ENCODE measurements around the gene PRKAR1B.

PRKAR1B gene

DNA sequence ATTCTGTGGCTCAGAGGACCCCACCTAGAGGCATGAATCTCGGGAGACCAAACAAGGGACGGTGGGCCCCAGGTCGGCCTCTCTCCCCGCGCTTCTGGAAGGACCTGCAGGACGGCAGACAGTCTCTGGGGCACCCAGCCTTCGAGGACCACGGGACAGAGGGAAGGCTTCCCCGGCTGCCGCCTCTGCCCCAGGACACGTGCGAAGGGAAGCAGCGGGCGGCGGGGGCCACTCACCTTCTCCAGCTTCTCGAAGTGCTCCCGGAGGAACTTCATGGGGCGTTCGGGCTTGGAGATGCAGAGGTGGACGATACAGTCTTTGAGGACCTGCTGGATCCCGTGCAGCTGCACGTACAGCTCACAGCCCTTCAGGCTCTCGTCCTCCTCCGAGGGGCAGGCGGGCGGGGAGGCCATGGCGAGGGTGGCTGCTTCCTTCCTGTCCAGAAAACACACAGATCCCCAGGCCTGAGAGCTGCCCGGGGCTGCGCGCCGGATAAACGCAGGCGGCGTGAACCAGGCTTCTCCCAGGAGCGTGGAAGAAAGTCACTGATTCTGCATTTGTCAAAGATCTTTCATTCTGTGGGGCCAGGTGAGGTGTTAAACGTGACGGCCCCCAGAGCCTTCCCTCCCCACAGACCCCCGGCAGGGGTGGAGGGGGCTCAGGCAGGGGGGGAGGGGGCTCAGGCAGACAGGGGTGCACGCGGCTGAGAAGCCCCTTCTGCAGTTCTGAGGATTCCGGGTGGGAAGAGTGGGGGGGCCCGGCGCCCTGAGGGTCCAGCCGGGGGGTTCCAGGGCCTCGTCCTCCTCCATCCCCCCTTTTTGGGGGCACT is 15.8 kb downstream of the PRKAR1B start:
- H3K4me3 ChIP-seq (ENCODE audit: low read length in 2 of 2) = peak overlapping the region in 1 of 2 donors; percentile 81
- peak overlapping the region; percentile 78 for H3K9ac ChIP-seq (ENCODE audit: low read depth, low read length, poor library complexity)
- H4K91ac ChIP-seq (ENCODE audit: low read depth, low read length, poor library complexity) = peak overlapping the region; percentile 43
- H3K4ac ChIP-seq (ENCODE audit: low read length) = peak overlapping the region; percentile 37
- H3K23ac ChIP-seq (ENCODE audit: low read depth, low read length, poor library complexity) = peak overlapping the region; percentile 85
- peak overlapping the region; percentile 96 for H3K18ac ChIP-seq (ENCODE audit: low read length)
- H3K27ac ChIP-seq (replicated peaks; ENCODE audit: low read length) = no peak overlapping the region
- no peak overlapping the region for H2BK5ac ChIP-seq (ENCODE audit: low read length)
- DNase-seq (ENCODE audit: low spot score) = no peak
- H3K27me3 ChIP-seq (ENCODE audit: control insufficient read depth in 3 of 3, insufficient read depth in 3 of 3, low read depth in 1 of 3, low read length in 3 of 3) = peaks cover 0 to 3% (median 0%) of the 10 kb centered on the region in 3 experiments
- peak overlapping the region; percentile 31 for H3K14ac ChIP-seq (ENCODE audit: low read length)
- H3K9me3 ChIP-seq (replicated peaks in 1 of 2; ENCODE audit: control insufficient read depth in 2 of 2, insufficient read depth in 1 of 2, low read depth in 1 of 2, low read length in 2 of 2) = no peaks in the 10 kb centered on the region
- H2AFZ ChIP-seq (ENCODE audit: low read length) = peak overlapping the region; percentile 81
- WGBS, 2 donors (ENCODE audit: extremely low coverage in 2 of 2, insufficient read length in 2 of 2, insufficient replicate concordance in 1 of 2) = no CpG with 5 or more reads among the region's 45 CpGs
- peaks cover 0 to 5% of the 10 kb centered on the region in 2 donors for H3K4me1 ChIP-seq (ENCODE audit: control insufficient read depth in 2 of 2, insufficient read depth in 1 of 2, low read depth in 1 of 2, low read length in 2 of 2)
- peaks cover 1% of the 10 kb centered on the region for H3K79me1 ChIP-seq (ENCODE audit: low read depth, low read length)
- H4K8ac ChIP-seq (ENCODE audit: low read depth, low read length) = no peak overlapping the region
- H2AK5ac ChIP-seq (ENCODE audit: low read depth, low read length) = peak overlapping the region; percentile 98
- peak overlapping the region; percentile 77 for H3K4me2 ChIP-seq (ENCODE audit: insufficient read depth, low read length, poor library complexity, severe bottlenecking)
- H3K36me3 ChIP-seq (replicated peaks in 1 of 2; ENCODE audit: control insufficient read depth in 2 of 2, insufficient read depth in 2 of 2, low read length in 2 of 2) = no peaks in the 10 kb centered on the region
- H2BK15ac ChIP-seq (ENCODE audit: low read length) = peak overlapping the region; percentile 58
- peak overlapping the region; percentile 81 for H2BK120ac ChIP-seq (ENCODE audit: low read depth, low read length)
- peak overlapping the region; percentile 97 for H2BK12ac ChIP-seq (ENCODE audit: low read length)

DNA sequence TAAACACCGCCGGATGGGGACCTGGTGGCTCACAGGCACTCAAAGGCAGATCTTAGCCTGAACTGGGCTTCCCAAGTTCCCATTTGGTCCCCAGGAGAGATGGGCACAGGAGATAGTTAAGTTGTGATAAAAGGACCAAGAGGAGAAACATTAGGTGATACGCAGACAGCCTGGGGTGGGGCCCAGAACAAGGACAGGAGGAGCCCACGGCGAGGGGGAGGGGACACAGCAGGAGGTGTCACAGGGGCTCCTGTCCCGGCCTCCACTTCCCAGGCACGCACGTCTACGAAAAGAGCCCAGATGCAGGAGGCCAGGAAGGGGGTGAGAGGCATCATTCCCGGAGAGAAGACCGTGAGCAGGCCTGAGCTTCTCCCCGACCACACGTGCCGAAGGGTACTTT is 16.9 kb downstream of the PRKAR1B start:
- Histone ChIP-seq H2AFZ (ENCODE audit: low read length) (no peak overlapping the region), H3K14ac (ENCODE audit: low read length) (no peak overlapping the region), H3K4ac (ENCODE audit: low read length) (no peak overlapping the region), H3K4me2 (ENCODE audit: insufficient read depth, low read length, poor library complexity, severe bottlenecking) (no peak overlapping the region), H4K91ac (ENCODE audit: low read depth, low read length, poor library complexity) (no peak overlapping the region), H2BK12ac (ENCODE audit: low read length) (no peak overlapping the region), H4K8ac (ENCODE audit: low read depth, low read length) (no peak overlapping the region), H3K18ac (ENCODE audit: low read length) (no peak overlapping the region), H2BK5ac (ENCODE audit: low read length) (no peak overlapping the region), H3K27me3 (ENCODE audit: control insufficient read depth in 3 of 3, insufficient read depth in 3 of 3, low read depth in 1 of 3, low read length in 3 of 3) (peaks cover 0 to 3% (median 0%) of the 10 kb centered on the region in 3 experiments), H2AK5ac (ENCODE audit: low read depth, low read length) (no peak overlapping the region), H3K9ac (ENCODE audit: low read depth, low read length, poor library complexity) (no peak overlapping the region), H3K4me3 (ENCODE audit: low read length in 2 of 2) (no peak overlapping the region), H3K9me3 (replicated peaks in 1 of 2; ENCODE audit: control insufficient read depth in 2 of 2, insufficient read depth in 1 of 2, low read depth in 1 of 2, low read length in 2 of 2) (no peaks in the 10 kb centered on the region), H3K27ac (replicated peaks; ENCODE audit: low read length) (no peak overlapping the region), H2BK15ac (ENCODE audit: low read length) (no peak overlapping the region), H2BK120ac (ENCODE audit: low read depth, low read length) (no peak overlapping the region), H3K36me3 (replicated peaks in 1 of 2; ENCODE audit: control insufficient read depth in 2 of 2, insufficient read depth in 2 of 2, low read length in 2 of 2) (no peaks in the 10 kb centered on the region), H3K23ac (ENCODE audit: low read depth, low read length, poor library complexity) (no peak overlapping the region), H3K79me1 (ENCODE audit: low read depth, low read length) (peaks cover 1% of the 10 kb centered on the region), H3K4me1 (ENCODE audit: control insufficient read depth in 2 of 2, insufficient read depth in 1 of 2, low read depth in 1 of 2, low read length in 2 of 2) (peaks cover 0 to 5% of the 10 kb centered on the region in 2 donors)
- WGBS, 2 donors (ENCODE audit: extremely low coverage in 2 of 2, insufficient read length in 2 of 2, insufficient replicate concordance in 1 of 2) = no CpG with 5 or more reads among the region's 14 CpGs
- no peak for DNase-seq (ENCODE audit: low spot score)

DNA sequence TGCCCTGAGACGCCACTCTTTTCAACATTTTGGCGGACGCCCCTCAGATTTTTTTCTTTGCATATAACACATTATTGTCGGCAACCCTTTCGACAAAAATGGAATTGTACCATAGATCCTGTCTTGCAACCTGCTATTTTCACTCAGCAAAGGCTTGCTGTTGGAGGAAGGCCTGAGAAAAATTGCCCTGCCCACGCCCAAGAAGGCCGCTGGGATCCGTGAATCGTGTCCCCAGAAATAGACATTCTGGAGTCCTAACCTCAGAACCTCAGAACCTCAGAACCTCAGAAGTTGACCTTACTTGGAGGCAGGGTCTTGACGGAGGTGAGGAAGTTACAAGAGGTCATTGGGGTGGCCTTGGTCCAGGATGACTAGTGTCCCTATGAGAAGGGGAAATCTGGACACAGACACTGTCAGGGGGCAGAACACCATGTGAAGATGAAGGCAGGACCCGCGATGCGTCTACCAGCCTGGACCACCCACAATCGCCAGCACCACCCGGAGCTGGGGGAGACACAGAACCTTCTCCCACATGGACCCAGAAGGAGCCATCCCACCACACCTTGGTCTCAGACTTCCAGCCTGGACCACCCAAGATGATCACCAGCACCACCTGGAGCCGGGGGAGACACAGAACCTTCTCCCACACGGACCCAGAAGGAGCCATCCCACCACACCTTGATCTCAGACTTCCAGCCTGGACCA is 19.6 kb downstream of the PRKAR1B start:
- peaks cover 0 to 2% of the 10 kb centered on the region in 2 donors for H3K36me3 ChIP-seq (replicated peaks in 1 of 2; ENCODE audit: control insufficient read depth in 2 of 2, insufficient read depth in 2 of 2, low read length in 2 of 2)
- peaks cover 1% of the 10 kb centered on the region for H3K79me1 ChIP-seq (ENCODE audit: low read depth, low read length)
- H3K4ac ChIP-seq (ENCODE audit: low read length) = no peak overlapping the region
- H3K18ac ChIP-seq (ENCODE audit: low read length) = no peak overlapping the region
- no peaks in the 10 kb centered on the region for H3K27me3 ChIP-seq (ENCODE audit: control insufficient read depth in 3 of 3, insufficient read depth in 3 of 3, low read depth in 1 of 3, low read length in 3 of 3)
- H2BK15ac ChIP-seq (ENCODE audit: low read length) = no peak overlapping the region
- no CpG with 5 or more reads among the region's 17 CpGs for WGBS, 2 donors (ENCODE audit: extremely low coverage in 2 of 2, insufficient read length in 2 of 2, insufficient replicate concordance in 1 of 2)
- H4K8ac ChIP-seq (ENCODE audit: low read depth, low read length) = no peak overlapping the region
- no peak overlapping the region for H3K4me2 ChIP-seq (ENCODE audit: insufficient read depth, low read length, poor library complexity, severe bottlenecking)
- no peaks in the 10 kb centered on the region for H3K4me1 ChIP-seq (ENCODE audit: control insufficient read depth in 2 of 2, insufficient read depth in 1 of 2, low read depth in 1 of 2, low read length in 2 of 2)
- no peak overlapping the region for H2AK5ac ChIP-seq (ENCODE audit: low read depth, low read length)
- no peak overlapping the region for H3K27ac ChIP-seq (replicated peaks; ENCODE audit: low read length)
- no peak overlapping the region for H3K4me3 ChIP-seq (ENCODE audit: low read length in 2 of 2)
- H3K23ac ChIP-seq (ENCODE audit: low read depth, low read length, poor library complexity) = no peak overlapping the region
- H3K9me3 ChIP-seq (replicated peaks in 1 of 2; ENCODE audit: control insufficient read depth in 2 of 2, insufficient read depth in 1 of 2, low read depth in 1 of 2, low read length in 2 of 2) = peaks cover 2 to 3% of the 10 kb centered on the region in 2 donors
- H2AFZ ChIP-seq (ENCODE audit: low read length) = no peak overlapping the region
- no peak overlapping the region for H4K91ac ChIP-seq (ENCODE audit: low read depth, low read length, poor library complexity)
- H3K14ac ChIP-seq (ENCODE audit: low read length) = no peak overlapping the region
- H2BK120ac ChIP-seq (ENCODE audit: low read depth, low read length) = no peak overlapping the region
- no peak overlapping the region for H2BK5ac ChIP-seq (ENCODE audit: low read length)
- no peak for DNase-seq (ENCODE audit: low spot score)
- no peak overlapping the region for H3K9ac ChIP-seq (ENCODE audit: low read depth, low read length, poor library complexity)
- peak overlapping the region; percentile 2 for H2BK12ac ChIP-seq (ENCODE audit: low read length)

DNA sequence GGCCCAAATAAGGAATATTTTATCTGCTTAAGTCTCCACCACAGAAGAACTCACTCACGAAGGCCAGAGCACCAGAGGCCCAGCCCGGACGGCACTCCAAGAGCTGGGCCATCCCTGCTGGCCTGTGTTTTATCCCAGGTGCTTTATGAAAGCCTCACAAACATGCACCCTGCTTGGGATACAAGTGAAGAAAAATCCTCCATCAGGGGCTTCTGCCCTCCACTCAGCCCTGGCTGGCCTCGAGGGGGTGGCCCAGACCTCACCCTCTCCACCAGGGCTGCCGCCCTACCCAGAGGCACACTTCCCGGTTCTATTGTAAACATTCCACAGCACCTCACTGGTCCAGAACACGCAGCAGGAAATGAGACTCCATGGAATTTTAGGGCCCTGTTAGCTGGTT is 20.4 kb downstream of the PRKAR1B start:
- Histone ChIP-seq H3K23ac (ENCODE audit: low read depth, low read length, poor library complexity) (no peak overlapping the region), H3K4me2 (ENCODE audit: insufficient read depth, low read length, poor library complexity, severe bottlenecking) (no peak overlapping the region), H3K27ac (replicated peaks; ENCODE audit: low read length) (no peak overlapping the region), H2AK5ac (ENCODE audit: low read depth, low read length) (no peak overlapping the region), H3K36me3 (replicated peaks in 1 of 2; ENCODE audit: control insufficient read depth in 2 of 2, insufficient read depth in 2 of 2, low read length in 2 of 2) (peaks cover 0 to 2% of the 10 kb centered on the region in 2 donors), H3K79me1 (ENCODE audit: low read depth, low read length) (peaks cover under 1% of the 10 kb centered on the region), H3K9me3 (replicated peaks in 1 of 2; ENCODE audit: control insufficient read depth in 2 of 2, insufficient read depth in 1 of 2, low read depth in 1 of 2, low read length in 2 of 2) (peaks cover 2 to 3% of the 10 kb centered on the region in 2 donors), H3K18ac (ENCODE audit: low read length) (no peak overlapping the region), H2BK15ac (ENCODE audit: low read length) (no peak overlapping the region), H4K8ac (ENCODE audit: low read depth, low read length) (no peak overlapping the region), H3K27me3 (ENCODE audit: control insufficient read depth in 3 of 3, insufficient read depth in 3 of 3, low read depth in 1 of 3, low read length in 3 of 3) (no peaks in the 10 kb centered on the region), H3K4me3 (ENCODE audit: low read length in 2 of 2) (no peak overlapping the region), H2BK12ac (ENCODE audit: low read length) (no peak overlapping the region), H3K9ac (ENCODE audit: low read depth, low read length, poor library complexity) (no peak overlapping the region), H2AFZ (ENCODE audit: low read length) (no peak overlapping the region), H3K4ac (ENCODE audit: low read length) (no peak overlapping the region), H2BK5ac (ENCODE audit: low read length) (no peak overlapping the region), H4K91ac (ENCODE audit: low read depth, low read length, poor library complexity) (no peak overlapping the region), H2BK120ac (ENCODE audit: low read depth, low read length) (no peak overlapping the region), H3K4me1 (ENCODE audit: control insufficient read depth in 2 of 2, insufficient read depth in 1 of 2, low read depth in 1 of 2, low read length in 2 of 2) (no peaks in the 10 kb centered on the region), H3K14ac (ENCODE audit: low read length) (no peak overlapping the region)
- WGBS, 2 donors (ENCODE audit: extremely low coverage in 2 of 2, insufficient read length in 2 of 2, insufficient replicate concordance in 1 of 2) = no CpG with 5 or more reads among the region's 7 CpGs
- no peak for DNase-seq (ENCODE audit: low spot score)

All from neuronal stem cell (in vitro differentiated cells).